SK-N-SH treated with all-trans-retinoic acid at 6 μM for 48 hours (cell line): ENCODE measurements around the gene MAPRE2.

Experiments used
- ATAC-seq: fragments of 200-7000 bp; cut with Tn5 transposase; 3 replicates; pipeline ENCODE4 v1.9.1; 2020; ENCODE audit warnings: mild to moderate bottlenecking, moderate library complexity
- ARNTL ChIP-seq: fragments of 450-650 bp; formaldehyde crosslinking; IDR thresholded peaks from 2 replicates; pipeline ENCODE4 v1.5.0; 2020; ENCODE audit warnings: low read depth, mild to moderate bottlenecking, moderate library complexity, borderline replicate concordance
- BACH2 ChIP-seq: fragments of 250-450 bp; sonication (Bioruptor Pico); IDR thresholded peaks from 2 replicates; pipeline ENCODE4 v1.9.0; 2021; ENCODE audit warnings: mild to moderate bottlenecking, borderline replicate concordance
- CREB5 ChIP-seq: fragments of 250-450 bp; sonication (Bioruptor Pico); IDR thresholded peaks from 2 replicates; pipeline ENCODE4 v1.5.1; 2020; ENCODE audit warnings: low read depth, mild to moderate bottlenecking, moderate library complexity
- CSDC2 ChIP-seq: fragments of 250-450 bp; sonication (Bioruptor Pico); IDR thresholded peaks from 2 replicates; pipeline ENCODE4 v1.5.0; 2020; ENCODE audit warnings: mild to moderate bottlenecking, moderate library complexity
- ESRRG ChIP-seq: fragments of 250-450 bp; sonication (Bioruptor Pico); IDR thresholded peaks from 2 replicates; pipeline ENCODE4 v1.6.1; 2021; ENCODE audit warnings: mild to moderate bottlenecking
- GLIS3 ChIP-seq: fragments of 250-450 bp; sonication (Bioruptor Pico); IDR thresholded peaks from 2 replicates; pipeline ENCODE4 v1.5.0; 2020; ENCODE audit warnings: mild to moderate bottlenecking, moderate library complexity
- ISL1 ChIP-seq: fragments of 250-450 bp; sonication (Bioruptor Pico); IDR thresholded peaks from 2 replicates; pipeline ENCODE4 v2.1.2; 2022; ENCODE audit warnings: mild to moderate bottlenecking, moderate library complexity
- PATZ1 ChIP-seq: fragments of 250-450 bp; sonication (Bioruptor Pico); IDR thresholded peaks from 2 replicates; pipeline ENCODE4 v1.8.0; 2020; ENCODE audit warnings: mild to moderate bottlenecking, moderate library complexity, borderline replicate concordance
- PPARA ChIP-seq: fragments of 250-450 bp; sonication (Bioruptor Pico); IDR thresholded peaks from 2 replicates; pipeline ENCODE4 v1.5.0; 2020; ENCODE audit warnings: mild to moderate bottlenecking, borderline replicate concordance
- RARB ChIP-seq: fragments of 250-450 bp; sonication (Bioruptor Pico); IDR thresholded peaks from 2 replicates; pipeline ENCODE4 v1.8.0; 2021; ENCODE audit warnings: mild to moderate bottlenecking, moderate library complexity
- SNAI2 ChIP-seq: fragments of 250-450 bp; sonication (Bioruptor Pico); IDR thresholded peaks from 2 replicates; pipeline ENCODE4 v1.5.0; 2020; ENCODE audit warnings: mild to moderate bottlenecking, moderate library complexity
- TOX ChIP-seq: fragments of 250-450 bp; sonication (Bioruptor Pico); IDR thresholded peaks from 2 replicates; pipeline ENCODE4 v1.8.0; 2021; ENCODE audit warnings: mild to moderate bottlenecking, moderate library complexity, borderline replicate concordance
- ZFP3 ChIP-seq: fragments of 250-450 bp; sonication (Bioruptor Pico); IDR thresholded peaks from 2 replicates; pipeline ENCODE4 v1.5.0; 2020; ENCODE audit warnings: mild to moderate bottlenecking, moderate library complexity
- ZFP30 ChIP-seq: fragments of 450-650 bp; formaldehyde crosslinking; IDR thresholded peaks from 2 replicates; pipeline ENCODE4 v1.5.0; 2022; ENCODE audit warnings: mild to moderate bottlenecking, moderate library complexity
- ZNF565 ChIP-seq: fragments of 450-650 bp; formaldehyde crosslinking; conservative IDR thresholded peaks from 2 replicates; pipeline ENCODE4 v1.5.0; 2020; ENCODE audit warnings: low read depth, mild to moderate bottlenecking, moderate library complexity
- ZNF70 ChIP-seq: fragments of 450-650 bp; formaldehyde crosslinking; IDR thresholded peaks from 2 replicates; pipeline ENCODE4 v1.5.0; 2020; ENCODE audit warnings: mild to moderate bottlenecking, moderate library complexity
- ZNF8 ChIP-seq: fragments of 450-650 bp; formaldehyde crosslinking; IDR thresholded peaks from 2 replicates; pipeline ENCODE4 v1.5.0; 2020; ENCODE audit warnings: mild to moderate bottlenecking, moderate library complexity
- TF ChIP-seq, protein P1 (sequence below): fragments of 250-450 bp; sonication (Bioruptor Pico); IDR thresholded peaks from 2 replicates; pipeline ENCODE4 v1.5.1; 2021; ENCODE audit warnings: mild to moderate bottlenecking, moderate library complexity
- TF ChIP-seq, protein P2 (sequence below): fragments of 250-450 bp; sonication (Bioruptor Pico); IDR thresholded peaks from 2 replicates; pipeline ENCODE4 v1.8.0; 2021; ENCODE audit warnings: low read depth, mild to moderate bottlenecking, moderate library complexity, borderline replicate concordance
- TF ChIP-seq, protein P3 (sequence below): fragments of 250-450 bp; sonication (Bioruptor Pico); IDR thresholded peaks from 2 replicates; pipeline ENCODE4 v1.5.0; 2020; ENCODE audit warnings: mild to moderate bottlenecking, moderate library complexity

Gene MAPRE2

DNA sequence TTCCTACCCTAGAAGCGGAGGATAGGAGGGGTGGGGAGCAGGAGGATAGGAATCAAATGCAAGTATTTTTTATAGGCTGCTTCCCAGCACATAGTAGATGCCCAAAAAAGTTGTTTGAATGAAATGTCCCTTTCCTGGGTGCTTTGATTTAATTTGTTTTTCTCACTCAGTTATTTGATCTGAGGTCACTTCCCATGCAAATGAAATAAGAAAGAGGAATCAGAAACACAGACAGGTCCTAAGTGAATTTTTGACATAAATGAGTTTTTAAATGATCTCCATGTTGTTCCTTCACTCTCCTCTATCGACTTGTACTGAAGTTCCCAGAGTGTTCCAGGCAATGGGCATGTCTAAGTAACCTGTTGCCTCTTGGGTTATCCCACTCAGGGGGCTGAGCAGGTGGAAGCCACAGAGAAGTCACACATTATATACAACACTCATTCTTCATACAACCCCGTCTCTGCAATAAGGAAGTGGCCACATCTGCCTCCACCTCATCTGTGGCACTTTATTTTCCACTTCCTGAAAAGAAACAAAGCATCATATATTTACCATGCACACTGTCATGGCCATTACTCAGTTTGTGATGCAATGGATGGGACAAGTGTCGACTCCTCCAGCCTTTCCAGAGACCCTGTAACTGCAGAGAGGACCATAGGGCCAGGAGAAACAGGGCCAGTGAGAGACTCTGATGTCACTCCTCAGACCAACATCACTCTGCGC is 117.7 kb downstream of the MAPRE2 start (continued):
- no peak for TF ChIP-seq ZNF70 (CRISPR knock-in tag)
- TF ChIP-seq PPARA (CRISPR knock-in tag), result no peak
- no peak for TF ChIP-seq ISL1 (CRISPR knock-in tag)
- TF ChIP-seq ZNF8 (CRISPR knock-in tag), result no peak

DNA sequence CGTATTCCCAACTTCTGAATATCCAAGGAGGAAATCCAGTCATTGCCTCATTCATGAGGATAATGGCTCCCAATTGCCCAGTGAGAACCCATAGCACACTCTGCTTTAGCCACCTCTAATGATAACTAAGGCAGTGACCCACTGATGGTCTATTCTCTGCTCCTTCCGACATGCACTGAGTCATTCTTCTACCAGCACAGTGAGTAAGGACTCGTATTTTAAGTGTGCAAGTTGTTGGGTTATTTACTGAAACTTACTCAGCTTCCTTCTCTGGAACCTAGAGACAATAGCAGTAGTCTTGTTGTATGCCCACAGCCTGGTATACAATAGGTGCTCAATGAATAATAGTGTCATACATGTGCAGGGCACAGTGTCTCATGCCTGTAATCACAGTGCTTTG is 118.6 kb downstream of the MAPRE2 start:
- TF ChIP-seq GLIS3 (no peak), ISL1 (CRISPR knock-in tag) (no peak), RARB (CRISPR knock-in tag) (no peak), ZNF565 (CRISPR knock-in tag) (no peak), SNAI2 (no peak), PATZ1 (CRISPR knock-in tag) (no peak), BACH2 (CRISPR knock-in tag) (no peak), PPARA (CRISPR knock-in tag) (no peak)
- TF ChIP-seq, protein P1, sequence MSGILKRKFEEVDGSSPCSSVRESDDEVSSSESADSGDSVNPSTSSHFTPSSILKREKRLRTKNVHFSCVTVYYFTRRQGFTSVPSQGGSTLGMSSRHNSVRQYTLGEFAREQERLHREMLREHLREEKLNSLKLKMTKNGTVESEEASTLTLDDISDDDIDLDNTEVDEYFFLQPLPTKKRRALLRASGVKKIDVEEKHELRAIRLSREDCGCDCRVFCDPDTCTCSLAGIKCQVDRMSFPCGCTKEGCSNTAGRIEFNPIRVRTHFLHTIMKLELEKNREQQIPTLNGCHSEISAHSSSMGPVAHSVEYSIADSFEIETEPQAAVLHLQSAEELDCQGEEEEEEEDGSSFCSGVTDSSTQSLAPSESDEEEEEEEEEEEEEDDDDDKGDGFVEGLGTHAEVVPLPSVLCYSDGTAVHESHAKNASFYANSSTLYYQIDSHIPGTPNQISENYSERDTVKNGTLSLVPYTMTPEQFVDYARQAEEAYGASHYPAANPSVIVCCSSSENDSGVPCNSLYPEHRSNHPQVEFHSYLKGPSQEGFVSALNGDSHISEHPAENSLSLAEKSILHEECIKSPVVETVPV (CRISPR knock-in tag), result no peak
- TF ChIP-seq, all 23 proteins: peak for 0
- no peak for ATAC-seq

GRCh38 chr18:35161485-35161884 is 120.3 kb downstream of the MAPRE2 start:
- TF ChIP-seq ZNF565 (CRISPR knock-in tag), result no peak
- no peak for TF ChIP-seq ZFP30 (CRISPR knock-in tag)
- no peak for TF ChIP-seq BACH2 (CRISPR knock-in tag)
- TF ChIP-seq ZFP3, result no peak
- TF ChIP-seq, all 23 proteins: peak for 0
- no peak for ATAC-seq

DNA sequence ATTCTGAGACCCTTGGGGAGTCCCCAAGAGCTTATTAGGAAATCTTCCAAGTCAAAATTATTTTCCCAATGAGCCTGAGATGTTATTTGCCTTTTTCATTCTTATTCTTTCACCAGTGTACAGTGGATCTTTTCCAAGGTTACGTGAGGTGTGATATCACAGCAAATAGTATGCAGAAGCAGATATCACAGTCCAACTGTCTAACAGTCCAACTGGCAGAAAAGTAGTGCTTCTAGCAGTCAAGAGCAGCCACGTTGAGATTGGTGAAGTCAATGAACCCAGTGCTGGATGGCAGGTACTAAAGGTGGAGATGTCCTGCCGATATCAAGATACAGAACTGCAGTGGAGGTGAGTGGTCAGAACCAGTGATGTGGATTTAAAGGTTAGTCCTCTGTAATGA is 120.7 kb downstream of the MAPRE2 start:
- no peak for ATAC-seq
- TF ChIP-seq ZFP30 (CRISPR knock-in tag) (no peak), CREB5 (CRISPR knock-in tag) (no peak), CSDC2 (CRISPR knock-in tag) (no peak), ZFP3 (no peak)
- TF ChIP-seq, protein P2, sequence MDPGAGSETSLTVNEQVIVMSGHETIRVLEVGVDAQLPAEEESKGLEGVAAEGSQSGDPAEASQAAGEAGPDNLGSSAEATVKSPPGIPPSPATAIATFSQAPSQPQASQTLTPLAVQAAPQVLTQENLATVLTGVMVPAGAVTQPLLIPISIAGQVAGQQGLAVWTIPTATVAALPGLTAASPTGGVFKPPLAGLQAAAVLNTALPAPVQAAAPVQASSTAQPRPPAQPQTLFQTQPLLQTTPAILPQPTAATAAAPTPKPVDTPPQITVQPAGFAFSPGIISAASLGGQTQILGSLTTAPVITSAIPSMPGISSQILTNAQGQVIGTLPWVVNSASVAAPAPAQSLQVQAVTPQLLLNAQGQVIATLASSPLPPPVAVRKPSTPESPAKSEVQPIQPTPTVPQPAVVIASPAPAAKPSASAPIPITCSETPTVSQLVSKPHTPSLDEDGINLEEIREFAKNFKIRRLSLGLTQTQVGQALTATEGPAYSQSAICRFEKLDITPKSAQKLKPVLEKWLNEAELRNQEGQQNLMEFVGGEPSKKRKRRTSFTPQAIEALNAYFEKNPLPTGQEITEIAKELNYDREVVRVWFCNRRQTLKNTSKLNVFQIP (CRISPR knock-in tag), result no peak

GRCh38 chr18:35163014-35163539 is 121.9 kb downstream of the MAPRE2 start:
- ATAC-seq, result no peak
- TF ChIP-seq ZNF8 (CRISPR knock-in tag), result no peak
- no peak for TF ChIP-seq ESRRG (CRISPR knock-in tag)
- no peak for TF ChIP-seq CREB5 (CRISPR knock-in tag)
- TF ChIP-seq RARB (CRISPR knock-in tag), result no peak
- no peak for TF ChIP-seq ARNTL
- TF ChIP-seq ISL1 (CRISPR knock-in tag), result no peak
- no peak for TF ChIP-seq PATZ1 (CRISPR knock-in tag)
- TF ChIP-seq ZNF565 (CRISPR knock-in tag), result no peak
- no peak for TF ChIP-seq TOX
- no peak for TF ChIP-seq ZNF70 (CRISPR knock-in tag)
- TF ChIP-seq CSDC2 (CRISPR knock-in tag), result no peak
- TF ChIP-seq, protein P3, sequence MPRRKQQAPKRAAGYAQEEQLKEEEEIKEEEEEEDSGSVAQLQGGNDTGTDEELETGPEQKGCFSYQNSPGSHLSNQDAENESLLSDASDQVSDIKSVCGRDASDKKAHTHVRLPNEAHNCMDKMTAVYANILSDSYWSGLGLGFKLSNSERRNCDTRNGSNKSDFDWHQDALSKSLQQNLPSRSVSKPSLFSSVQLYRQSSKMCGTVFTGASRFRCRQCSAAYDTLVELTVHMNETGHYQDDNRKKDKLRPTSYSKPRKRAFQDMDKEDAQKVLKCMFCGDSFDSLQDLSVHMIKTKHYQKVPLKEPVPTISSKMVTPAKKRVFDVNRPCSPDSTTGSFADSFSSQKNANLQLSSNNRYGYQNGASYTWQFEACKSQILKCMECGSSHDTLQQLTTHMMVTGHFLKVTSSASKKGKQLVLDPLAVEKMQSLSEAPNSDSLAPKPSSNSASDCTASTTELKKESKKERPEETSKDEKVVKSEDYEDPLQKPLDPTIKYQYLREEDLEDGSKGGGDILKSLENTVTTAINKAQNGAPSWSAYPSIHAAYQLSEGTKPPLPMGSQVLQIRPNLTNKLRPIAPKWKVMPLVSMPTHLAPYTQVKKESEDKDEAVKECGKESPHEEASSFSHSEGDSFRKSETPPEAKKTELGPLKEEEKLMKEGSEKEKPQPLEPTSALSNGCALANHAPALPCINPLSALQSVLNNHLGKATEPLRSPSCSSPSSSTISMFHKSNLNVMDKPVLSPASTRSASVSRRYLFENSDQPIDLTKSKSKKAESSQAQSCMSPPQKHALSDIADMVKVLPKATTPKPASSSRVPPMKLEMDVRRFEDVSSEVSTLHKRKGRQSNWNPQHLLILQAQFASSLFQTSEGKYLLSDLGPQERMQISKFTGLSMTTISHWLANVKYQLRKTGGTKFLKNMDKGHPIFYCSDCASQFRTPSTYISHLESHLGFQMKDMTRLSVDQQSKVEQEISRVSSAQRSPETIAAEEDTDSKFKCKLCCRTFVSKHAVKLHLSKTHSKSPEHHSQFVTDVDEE (CRISPR knock-in tag), result no peak
